ENCODE results near the gene SERGEF. TPM values are rescaled to one million over a fixed set of nuclear protein-coding genes. Genes with fewer than 3 reads are reported as not detected.

The SERGEF gene
- total RNA-seq, 4 donors from 2014 or later = 17.1 to 39.3 (median 33.1) TPM

- intact Hi-C loops (cut with DNase I; ENCODE audit: low total_unique reads) = no loop called here
- WGBS, 2 donors = 57 to 68% methylated on average over 2 of the region's 2 CpGs
- no peak overlapping the region for H3K4me3 ChIP-seq (ENCODE audit: low read depth, poor library complexity, severe bottlenecking)
- DNase-seq (ENCODE audit: low spot score in 2 of 2) = no peak
- no peak for TF ChIP-seq POLR2A (IDR thresholded peaks at IDR 0.05)
- TF ChIP-seq, protein P1, sequence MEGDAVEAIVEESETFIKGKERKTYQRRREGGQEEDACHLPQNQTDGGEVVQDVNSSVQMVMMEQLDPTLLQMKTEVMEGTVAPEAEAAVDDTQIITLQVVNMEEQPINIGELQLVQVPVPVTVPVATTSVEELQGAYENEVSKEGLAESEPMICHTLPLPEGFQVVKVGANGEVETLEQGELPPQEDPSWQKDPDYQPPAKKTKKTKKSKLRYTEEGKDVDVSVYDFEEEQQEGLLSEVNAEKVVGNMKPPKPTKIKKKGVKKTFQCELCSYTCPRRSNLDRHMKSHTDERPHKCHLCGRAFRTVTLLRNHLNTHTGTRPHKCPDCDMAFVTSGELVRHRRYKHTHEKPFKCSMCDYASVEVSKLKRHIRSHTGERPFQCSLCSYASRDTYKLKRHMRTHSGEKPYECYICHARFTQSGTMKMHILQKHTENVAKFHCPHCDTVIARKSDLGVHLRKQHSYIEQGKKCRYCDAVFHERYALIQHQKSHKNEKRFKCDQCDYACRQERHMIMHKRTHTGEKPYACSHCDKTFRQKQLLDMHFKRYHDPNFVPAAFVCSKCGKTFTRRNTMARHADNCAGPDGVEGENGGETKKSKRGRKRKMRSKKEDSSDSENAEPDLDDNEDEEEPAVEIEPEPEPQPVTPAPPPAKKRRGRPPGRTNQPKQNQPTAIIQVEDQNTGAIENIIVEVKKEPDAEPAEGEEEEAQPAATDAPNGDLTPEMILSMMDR (IDR thresholded peaks at IDR 0.05) = no peak
Observed at GRCh38 chr11:17958446-17958845, 54.4 kb downstream of the SERGEF start.

- H3K4me3 ChIP-seq (ENCODE audit: low read depth, poor library complexity, severe bottlenecking) = no peak overlapping the region
- TF ChIP-seq, protein P1 (IDR thresholded peaks at IDR 0.05) = no peak
- TF ChIP-seq POLR2A (IDR thresholded peaks at IDR 0.05) = no peak
- 80 to 84% methylated on average over 5 of the region's 5 CpGs for WGBS, 2 donors
- intact Hi-C loops (cut with DNase I; ENCODE audit: low total_unique reads) = no loop called here
- DNase-seq (ENCODE audit: low spot score in 2 of 2) = no peak
Observed at GRCh38 chr11:17954395-17955252, 58.2 kb downstream of the SERGEF start.

GRCh38 chr11:17952487-17952886, 60.4 kb downstream of the SERGEF start:
- DNase-seq (ENCODE audit: low spot score in 2 of 2) = no peak
- H3K4me3 ChIP-seq (ENCODE audit: low read depth, poor library complexity, severe bottlenecking) = no peak overlapping the region
- WGBS, 2 donors = 89 to 95% methylated on average over 4 of the region's 4 CpGs
- intact Hi-C loops (cut with DNase I; ENCODE audit: low total_unique reads) = no loop called here
- TF ChIP-seq, protein P1 (IDR thresholded peaks at IDR 0.05) = no peak
- no peak for TF ChIP-seq POLR2A (IDR thresholded peaks at IDR 0.05)

DNA sequence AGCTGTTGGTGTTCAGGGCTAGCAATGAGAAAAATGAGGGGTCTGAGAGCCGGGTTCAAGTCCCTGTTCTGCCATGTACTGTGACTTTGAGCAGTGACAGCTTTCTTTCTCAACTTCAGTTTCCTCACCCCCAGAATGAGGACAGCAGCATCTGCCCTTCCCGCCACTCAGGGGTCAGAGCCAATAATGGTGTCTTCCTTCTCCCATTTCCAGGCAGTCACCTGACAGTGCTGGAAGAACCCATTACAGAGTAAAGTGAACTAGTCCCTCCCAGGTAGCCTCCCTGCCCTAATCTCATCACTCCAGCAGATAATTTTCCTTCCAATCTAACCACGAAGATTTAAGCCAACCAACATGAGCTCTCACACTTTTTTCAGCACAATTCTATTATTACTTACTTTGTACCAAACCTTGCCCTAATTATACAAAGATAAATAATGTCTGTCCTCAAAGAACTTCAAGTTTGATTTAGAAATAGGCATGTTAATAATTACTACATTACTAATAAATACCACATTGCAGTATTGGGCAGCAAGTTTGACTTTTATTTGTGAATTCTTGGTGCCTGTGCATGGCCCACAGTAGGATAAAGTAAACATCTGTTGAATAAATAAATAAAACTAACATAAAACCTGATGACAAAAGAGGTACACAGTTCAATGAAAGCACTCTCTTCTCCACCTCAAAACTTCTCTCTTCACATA, 61.0 kb downstream of the SERGEF start:
- no peak overlapping the region for H3K4me3 ChIP-seq (ENCODE audit: low read depth, poor library complexity, severe bottlenecking)
- DNase-seq (ENCODE audit: low spot score in 2 of 2) = no peak
- intact Hi-C loops (cut with DNase I; ENCODE audit: low total_unique reads) = no loop called here
- no peak for TF ChIP-seq POLR2A (IDR thresholded peaks at IDR 0.05)
- TF ChIP-seq, protein P1 (IDR thresholded peaks at IDR 0.05) = no peak
- WGBS, 2 donors = 79 to 85% methylated on average over 3 of the region's 3 CpGs

- intact Hi-C loops (cut with DNase I; ENCODE audit: low total_unique reads) = no loop called here
- no peak overlapping the region for H3K4me3 ChIP-seq (ENCODE audit: low read depth, poor library complexity, severe bottlenecking)
- 100% methylated on average over 1 of the region's 1 CpG for WGBS, 2 donors
- DNase-seq (ENCODE audit: low spot score in 2 of 2) = no peak
- TF ChIP-seq, protein P1 (IDR thresholded peaks at IDR 0.05) = no peak
- TF ChIP-seq POLR2A (IDR thresholded peaks at IDR 0.05) = no peak
Observed at GRCh38 chr11:17950644-17951043, 62.2 kb downstream of the SERGEF start.
